Measurements from ENCODE around the gene CATSPER3.
"Not testable (repeated sequence)": the region's sequence is repeated elsewhere in the genome, so short reads cannot be mapped to it uniquely, and the experiment has no call there.

The CATSPER3 gene

GRCh38 chr5:134990183-134990582 lies 22.5 kb downstream of the CATSPER3 start:
- H3K9me3 Mint-ChIP-seq, H3K27me3 Mint-ChIP-seq: not testable (repeated sequence)

GRCh38 chr5:134992148-134992547 lies 24.4 kb downstream of the CATSPER3 start:
- H3K27me3 Mint-ChIP-seq, result no peaks in the 10 kb centered on the region
- H3K4me1 Mint-ChIP-seq (ENCODE audit: low read depth in 2 of 2), result no peaks in the 10 kb centered on the region
- no peaks in the 10 kb centered on the region for H3K9me3 Mint-ChIP-seq
- no peak overlapping the region for H3K27ac Mint-ChIP-seq
- ATAC-seq (replicated peaks) (no peak), DNase-seq (no peak)
- H3K36me3 Mint-ChIP-seq (ENCODE audit: insufficient read depth), result no peaks in the 10 kb centered on the region
- H3K4me3 Mint-ChIP-seq, result no peak overlapping the region

More at GRCh38 chr5:134990183-134990582, 22.5 kb downstream of the CATSPER3 start:
- H3K36me3 Mint-ChIP-seq (ENCODE audit: insufficient read depth); H3K27ac Mint-ChIP-seq; H3K4me1 Mint-ChIP-seq (ENCODE audit: low read depth in 2 of 2); H3K4me3 Mint-ChIP-seq; ATAC-seq (replicated peaks); DNase-seq: not testable (repeated sequence)

- no peaks in the 10 kb centered on the region for H3K36me3 Mint-ChIP-seq (ENCODE audit: insufficient read depth)
- no peaks in the 10 kb centered on the region for H3K9me3 Mint-ChIP-seq
- no peak for ATAC-seq (replicated peaks)
- no peaks in the 10 kb centered on the region for H3K27me3 Mint-ChIP-seq
- no peaks in the 10 kb centered on the region for H3K4me1 Mint-ChIP-seq (ENCODE audit: low read depth in 2 of 2)
- no peak overlapping the region for H3K4me3 Mint-ChIP-seq
- no peak overlapping the region for H3K27ac Mint-ChIP-seq
- no peak for DNase-seq
Measured at GRCh38 chr5:134993161-134993560, 25.5 kb downstream of the CATSPER3 start.

DNA sequence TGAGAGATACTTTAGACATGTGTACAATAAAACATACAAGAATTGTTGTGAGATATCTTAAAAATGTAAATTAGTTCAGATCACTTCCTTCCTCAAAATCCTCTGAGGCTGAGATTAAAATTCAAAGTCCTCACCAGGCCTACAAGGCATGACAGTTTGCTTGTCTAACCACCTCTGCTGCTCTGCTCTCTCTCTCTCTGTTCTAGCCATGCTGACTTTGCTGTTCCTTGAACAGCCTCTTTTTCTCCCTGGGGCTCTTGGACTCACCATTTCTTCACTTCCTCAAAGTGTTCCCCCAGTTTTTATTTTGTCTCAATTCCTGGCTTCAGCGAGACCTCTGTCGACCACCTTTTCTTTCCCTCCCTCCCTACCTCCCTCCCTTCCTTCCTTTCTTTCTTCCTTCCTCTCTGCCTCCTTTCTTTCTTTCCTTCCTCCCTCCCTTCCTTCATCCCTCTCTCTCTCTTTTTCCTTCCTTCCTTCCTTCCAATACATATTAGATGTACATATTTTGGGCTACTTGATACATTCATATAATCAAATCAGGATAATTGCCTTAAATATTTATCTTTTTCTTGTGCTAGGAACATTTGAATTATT lies 27.0 kb downstream of the CATSPER3 start:
- Mint-ChIP-seq H3K27ac (no peak overlapping the region), H3K9me3 (no peaks in the 10 kb centered on the region), H3K27me3 (no peaks in the 10 kb centered on the region), H3K4me3 (no peak overlapping the region), H3K4me1 (ENCODE audit: low read depth in 2 of 2) (no peaks in the 10 kb centered on the region), H3K36me3 (ENCODE audit: insufficient read depth) (no peaks in the 10 kb centered on the region)
- DNase-seq, result no peak
- no peak for ATAC-seq (replicated peaks)

DNA sequence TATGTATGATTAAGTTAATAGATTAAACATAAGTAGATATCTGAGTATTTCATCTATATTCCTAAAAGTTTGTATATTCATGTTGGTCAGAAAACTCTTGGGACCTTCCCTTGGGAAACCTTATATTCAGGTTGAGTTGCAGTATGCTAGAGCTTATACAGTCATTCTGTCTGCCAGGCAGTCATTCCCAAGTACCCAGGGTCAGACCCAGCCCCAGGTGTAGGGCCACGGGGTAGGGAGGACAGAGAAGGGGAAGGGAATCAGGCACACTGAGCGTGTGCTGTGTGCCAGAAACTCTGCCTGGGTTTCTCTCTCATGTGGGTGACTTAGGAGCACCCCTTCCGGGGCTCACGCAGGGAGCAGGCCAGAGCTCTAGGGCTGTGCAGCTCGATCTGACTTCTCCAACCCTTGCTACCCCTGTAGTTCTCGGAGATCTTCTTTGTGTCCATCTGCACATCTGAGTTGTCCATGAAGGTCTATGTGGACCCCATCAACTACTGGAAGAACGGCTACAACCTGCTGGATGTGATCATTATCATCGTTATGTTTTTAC lies 28.2 kb downstream of the CATSPER3 start:
- no peak for ATAC-seq (replicated peaks)
- H3K27ac Mint-ChIP-seq, result no peak overlapping the region
- no peaks in the 10 kb centered on the region for H3K9me3 Mint-ChIP-seq
- no peak overlapping the region for H3K4me3 Mint-ChIP-seq
- no peaks in the 10 kb centered on the region for H3K4me1 Mint-ChIP-seq (ENCODE audit: low read depth in 2 of 2)
- no peaks in the 10 kb centered on the region for H3K27me3 Mint-ChIP-seq
- H3K36me3 Mint-ChIP-seq (ENCODE audit: insufficient read depth), result no peaks in the 10 kb centered on the region
- no peak for DNase-seq

DNA sequence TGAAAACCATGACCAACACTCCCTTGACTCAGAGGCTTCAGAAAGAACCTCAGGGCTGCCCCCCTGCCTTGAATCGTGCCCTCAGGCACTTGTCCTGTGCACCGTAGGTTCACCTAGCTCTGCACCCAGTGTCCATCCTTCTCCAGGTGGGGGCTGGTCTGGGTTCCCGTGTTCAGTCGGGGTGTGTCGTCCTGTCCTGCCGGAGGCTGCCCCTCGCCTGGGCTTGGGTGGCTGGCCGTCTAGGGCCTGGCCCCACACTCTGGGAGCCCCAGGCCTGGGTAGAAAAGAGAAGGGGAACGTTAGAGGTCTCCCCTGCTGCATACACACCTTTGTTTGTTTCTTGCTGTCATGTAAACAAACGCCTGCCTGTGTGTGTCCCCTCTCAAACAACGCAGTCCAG lies 29.3 kb downstream of the CATSPER3 start:
- DNase-seq, result no peak
- H3K4me3 Mint-ChIP-seq, result no peak overlapping the region
- no peaks in the 10 kb centered on the region for H3K4me1 Mint-ChIP-seq (ENCODE audit: low read depth in 2 of 2)
- no peaks in the 10 kb centered on the region for H3K36me3 Mint-ChIP-seq (ENCODE audit: insufficient read depth)
- no peak for ATAC-seq (replicated peaks)
- no peaks in the 10 kb centered on the region for H3K9me3 Mint-ChIP-seq
- H3K27ac Mint-ChIP-seq, result no peak overlapping the region
- H3K27me3 Mint-ChIP-seq, result no peaks in the 10 kb centered on the region

GRCh38 chr5:134998068-134998467 lies 30.4 kb downstream of the CATSPER3 start:
- not testable (repeated sequence) for H3K4me3 Mint-ChIP-seq; H3K27ac Mint-ChIP-seq; H3K36me3 Mint-ChIP-seq (ENCODE audit: insufficient read depth); ATAC-seq (replicated peaks); H3K27me3 Mint-ChIP-seq; H3K9me3 Mint-ChIP-seq; DNase-seq; H3K4me1 Mint-ChIP-seq (ENCODE audit: low read depth in 2 of 2)

- Mint-ChIP-seq H3K27ac (no peak overlapping the region), H3K27me3 (peaks cover 0 to 4% of the 10 kb centered on the region in 2 donors), H3K4me3 (no peak overlapping the region), H3K4me1 (ENCODE audit: low read depth in 2 of 2) (no peaks in the 10 kb centered on the region), H3K36me3 (ENCODE audit: insufficient read depth) (peaks cover 3% of the 10 kb centered on the region), H3K9me3 (no peaks in the 10 kb centered on the region)
- DNase-seq, result no peak
- ATAC-seq (replicated peaks), result no peak
Measured at GRCh38 chr5:135004376-135004775, 36.7 kb downstream of the CATSPER3 start.

DNA sequence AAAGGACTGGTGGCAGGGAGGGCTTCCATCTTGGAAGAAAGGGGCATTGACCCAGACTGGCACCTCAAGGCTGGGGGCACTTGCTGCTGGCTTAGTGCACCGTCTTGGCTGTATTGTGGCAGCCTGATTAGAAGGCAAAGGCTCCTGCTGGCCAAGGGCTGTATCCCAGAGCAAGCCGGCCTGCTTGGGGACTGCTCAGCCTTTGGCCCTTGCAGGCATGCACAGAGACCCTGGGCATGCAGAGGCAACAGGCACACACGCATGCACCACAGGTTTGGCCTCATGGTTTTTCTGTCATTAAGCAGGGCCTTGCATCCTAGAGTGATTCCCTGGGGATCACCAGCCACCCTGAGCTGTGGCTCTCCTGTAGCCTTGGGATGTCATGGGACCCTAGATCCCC lies 37.4 kb downstream of the CATSPER3 start:
- H3K9me3 Mint-ChIP-seq, result no peaks in the 10 kb centered on the region
- ATAC-seq (replicated peaks) (no peak), DNase-seq (no peak)
- no peak overlapping the region for H3K27ac Mint-ChIP-seq
- no peak overlapping the region for H3K4me3 Mint-ChIP-seq
- no peaks in the 10 kb centered on the region for H3K4me1 Mint-ChIP-seq (ENCODE audit: low read depth in 2 of 2)
- H3K27me3 Mint-ChIP-seq, result peaks cover 0 to 4% of the 10 kb centered on the region in 2 donors
- peaks cover 3% of the 10 kb centered on the region for H3K36me3 Mint-ChIP-seq (ENCODE audit: insufficient read depth)

- H3K36me3 Mint-ChIP-seq (ENCODE audit: insufficient read depth), result peaks cover 3% of the 10 kb centered on the region
- H3K27ac Mint-ChIP-seq, result no peak overlapping the region
- no peak for ATAC-seq (replicated peaks)
- H3K9me3 Mint-ChIP-seq, result no peaks in the 10 kb centered on the region
- H3K27me3 Mint-ChIP-seq, result peaks cover 0 to 3% of the 10 kb centered on the region in 2 donors
- H3K4me1 Mint-ChIP-seq (ENCODE audit: low read depth in 2 of 2), result no peaks in the 10 kb centered on the region
- no peak for DNase-seq
- no peak overlapping the region for H3K4me3 Mint-ChIP-seq
Measured at GRCh38 chr5:135007305-135007704, 39.6 kb downstream of the CATSPER3 start.

DNA sequence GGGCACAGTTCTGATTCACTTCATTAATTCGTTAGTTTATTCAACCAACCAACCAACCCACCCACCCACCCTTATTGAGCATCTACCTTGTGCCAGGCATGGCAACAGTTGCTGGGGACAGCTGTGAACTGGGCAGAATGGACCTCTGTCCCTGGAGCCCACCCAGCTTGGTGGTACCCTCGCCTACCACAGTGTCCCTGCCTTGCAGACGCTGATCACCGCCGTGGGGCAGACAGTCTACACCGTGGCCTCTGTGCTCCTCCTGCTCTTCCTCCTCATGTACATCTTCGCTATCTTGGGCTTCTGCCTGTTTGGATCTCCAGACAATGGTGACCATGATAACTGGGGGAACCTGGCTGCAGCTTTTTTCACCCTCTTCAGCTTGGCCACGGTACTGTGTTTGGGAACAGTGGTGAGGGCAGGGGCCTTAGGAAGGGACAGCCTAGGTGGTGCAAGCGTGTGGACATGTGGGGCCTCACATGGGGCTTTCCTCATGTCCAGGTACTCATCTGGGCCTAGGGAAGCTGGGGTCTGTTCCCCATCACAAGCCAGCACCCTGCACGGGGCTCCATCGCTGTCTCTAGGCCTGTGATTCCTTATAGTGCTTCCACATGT lies 40.1 kb downstream of the CATSPER3 start:
- ATAC-seq (replicated peaks) (no peak), DNase-seq (no peak)
- Mint-ChIP-seq H3K4me1 (ENCODE audit: low read depth in 2 of 2) (no peaks in the 10 kb centered on the region), H3K27ac (no peak overlapping the region), H3K36me3 (ENCODE audit: insufficient read depth) (peaks cover 3% of the 10 kb centered on the region), H3K9me3 (no peaks in the 10 kb centered on the region), H3K4me3 (no peak overlapping the region), H3K27me3 (no peaks in the 10 kb centered on the region)

GRCh38 chr5:135008556-135008955 lies 40.8 kb downstream of the CATSPER3 start:
- Mint-ChIP-seq H3K4me3 (no peak overlapping the region), H3K27me3 (no peaks in the 10 kb centered on the region), H3K27ac (no peak overlapping the region), H3K36me3 (ENCODE audit: insufficient read depth) (peaks cover 3% of the 10 kb centered on the region), H3K9me3 (no peaks in the 10 kb centered on the region), H3K4me1 (ENCODE audit: low read depth in 2 of 2) (no peaks in the 10 kb centered on the region)
- DNase-seq (no peak), ATAC-seq (replicated peaks) (no peak)

- ATAC-seq (replicated peaks), result no peak
- no peaks in the 10 kb centered on the region for H3K4me1 Mint-ChIP-seq (ENCODE audit: low read depth in 2 of 2)
- H3K36me3 Mint-ChIP-seq (ENCODE audit: insufficient read depth), result peaks cover 3% of the 10 kb centered on the region
- H3K27ac Mint-ChIP-seq, result no peak overlapping the region
- no peaks in the 10 kb centered on the region for H3K9me3 Mint-ChIP-seq
- no peak overlapping the region for H3K4me3 Mint-ChIP-seq
- H3K27me3 Mint-ChIP-seq, result no peaks in the 10 kb centered on the region
- DNase-seq, result no peak
Measured at GRCh38 chr5:135008981-135009735, 41.5 kb downstream of the CATSPER3 start.

Measured in effector memory CD8-positive, alpha-beta T cell (primary cell).